ENCODE data around the gene CSH2.
"Not testable (repeated sequence)": the region's sequence is repeated elsewhere in the genome, so short reads cannot be mapped to it uniquely, and the experiment has no call there.

Gene CSH2

DNA sequence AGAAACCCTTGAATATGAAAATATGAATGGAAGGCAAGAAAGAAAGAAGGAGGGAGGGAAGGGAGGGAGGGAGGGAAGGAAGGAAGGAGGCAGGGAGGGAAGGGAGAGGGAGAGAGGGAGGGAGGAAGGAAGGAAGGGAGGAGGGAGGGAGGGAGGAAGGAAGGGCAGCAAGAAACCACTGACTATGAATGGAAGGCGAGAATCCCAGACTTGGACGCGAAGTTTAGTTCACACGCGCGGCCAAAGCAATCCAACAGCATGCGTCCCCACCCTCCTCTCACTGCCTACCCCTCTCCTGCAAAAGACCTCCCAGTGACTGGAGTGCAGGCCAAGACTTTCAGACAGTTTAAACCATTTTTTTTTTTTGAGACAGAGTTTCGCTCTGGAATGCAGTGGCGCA, 23.1 kb downstream of the CSH2 start:
- DNase-seq: no peak

DNA sequence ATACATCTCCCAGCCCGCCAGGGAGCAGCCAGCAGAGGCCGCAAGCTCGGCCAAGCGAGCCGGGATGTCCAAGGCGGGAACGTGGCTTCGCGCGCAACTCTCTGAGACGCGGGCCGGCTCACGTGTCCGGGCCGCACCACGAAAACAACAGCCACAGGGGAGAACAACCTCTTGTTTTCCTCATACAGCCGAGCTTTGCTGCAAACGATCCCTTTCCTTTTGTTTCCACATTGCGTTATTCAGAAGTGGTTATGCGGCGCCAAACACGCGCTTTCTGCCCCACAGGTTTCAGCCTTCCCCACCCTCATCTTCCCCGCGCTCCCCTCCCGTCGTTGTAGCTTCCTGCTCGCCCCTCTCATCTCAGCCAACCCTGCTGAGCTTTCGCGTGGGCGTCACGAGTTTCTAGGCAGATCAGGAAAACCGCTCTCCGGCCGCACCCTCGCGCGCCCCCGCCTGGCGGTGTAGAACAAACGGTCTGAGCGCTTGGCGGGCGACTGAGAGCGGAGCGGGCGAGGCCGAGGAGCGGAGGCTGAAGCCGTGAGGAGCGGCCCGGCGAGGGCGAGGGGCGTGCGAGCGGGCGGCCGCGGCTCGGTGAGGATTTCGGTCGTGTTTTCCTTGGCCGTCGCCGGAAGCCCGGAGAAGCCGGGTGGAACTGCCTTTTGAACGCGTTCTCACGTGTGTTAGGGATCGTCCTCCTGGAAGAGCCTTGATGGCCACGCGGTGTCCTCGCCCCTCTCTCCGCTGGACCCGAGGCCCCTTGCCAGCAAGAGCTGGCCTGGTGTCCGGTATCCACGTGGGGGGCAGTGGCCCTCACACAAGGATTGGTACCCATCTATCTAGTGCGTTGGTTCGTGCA, 24.4 kb downstream of the CSH2 start:
- peak; percentile 97 for DNase-seq

DNA sequence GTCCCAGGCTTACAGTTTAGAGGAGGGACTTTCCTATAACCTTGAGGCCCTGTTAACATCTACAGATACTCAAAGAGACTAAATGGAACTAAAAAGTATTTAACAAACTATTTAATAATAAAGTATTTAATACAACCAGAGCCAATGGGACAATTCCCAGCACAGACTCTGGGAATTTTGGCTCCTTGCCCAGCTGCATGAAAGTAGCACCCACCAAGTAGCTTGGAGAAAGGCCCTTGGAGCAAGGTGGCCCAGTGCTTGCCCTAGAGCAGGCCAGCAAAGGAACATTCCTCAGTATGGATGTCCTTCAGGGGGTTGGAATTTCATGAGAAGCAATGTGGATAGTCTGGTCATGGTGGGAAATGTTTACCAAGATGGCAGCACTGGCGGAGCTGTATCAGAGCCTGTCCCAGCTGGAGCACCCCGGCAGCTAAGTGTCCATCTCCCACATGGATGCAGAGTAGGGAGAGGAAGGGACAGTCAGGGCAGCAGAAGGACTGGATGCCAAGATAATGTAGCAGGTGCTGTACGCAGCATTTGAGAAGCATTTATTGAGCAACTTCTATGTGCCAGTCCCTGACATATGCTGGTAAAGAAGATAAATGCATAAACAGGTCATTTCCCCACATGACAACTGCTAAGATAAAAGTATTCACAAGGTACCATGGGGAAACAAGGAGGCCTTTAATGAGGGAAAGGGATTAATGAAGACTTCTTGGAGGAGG, 25.8 kb downstream of the CSH2 start:
- no peak for DNase-seq

DNA sequence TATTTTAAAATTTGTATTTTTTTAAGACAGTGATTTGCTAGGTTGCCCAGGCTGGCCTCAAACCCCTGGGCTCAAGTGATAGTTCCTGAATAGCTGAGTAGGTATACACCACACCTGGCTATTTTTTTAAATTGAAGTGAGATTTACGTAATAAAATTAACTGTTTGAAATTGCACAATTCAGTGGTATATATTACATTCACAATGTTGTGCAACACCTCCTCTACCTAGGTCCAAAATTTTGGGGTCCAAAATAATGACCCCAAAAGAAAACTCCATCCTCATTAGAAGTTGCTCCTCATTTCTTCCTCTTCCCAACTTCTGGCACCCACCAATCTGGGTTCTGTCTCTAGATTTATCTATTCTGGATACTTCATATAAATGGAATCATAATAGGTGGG, 28.0 kb downstream of the CSH2 start:
- no peak for DNase-seq

DNA sequence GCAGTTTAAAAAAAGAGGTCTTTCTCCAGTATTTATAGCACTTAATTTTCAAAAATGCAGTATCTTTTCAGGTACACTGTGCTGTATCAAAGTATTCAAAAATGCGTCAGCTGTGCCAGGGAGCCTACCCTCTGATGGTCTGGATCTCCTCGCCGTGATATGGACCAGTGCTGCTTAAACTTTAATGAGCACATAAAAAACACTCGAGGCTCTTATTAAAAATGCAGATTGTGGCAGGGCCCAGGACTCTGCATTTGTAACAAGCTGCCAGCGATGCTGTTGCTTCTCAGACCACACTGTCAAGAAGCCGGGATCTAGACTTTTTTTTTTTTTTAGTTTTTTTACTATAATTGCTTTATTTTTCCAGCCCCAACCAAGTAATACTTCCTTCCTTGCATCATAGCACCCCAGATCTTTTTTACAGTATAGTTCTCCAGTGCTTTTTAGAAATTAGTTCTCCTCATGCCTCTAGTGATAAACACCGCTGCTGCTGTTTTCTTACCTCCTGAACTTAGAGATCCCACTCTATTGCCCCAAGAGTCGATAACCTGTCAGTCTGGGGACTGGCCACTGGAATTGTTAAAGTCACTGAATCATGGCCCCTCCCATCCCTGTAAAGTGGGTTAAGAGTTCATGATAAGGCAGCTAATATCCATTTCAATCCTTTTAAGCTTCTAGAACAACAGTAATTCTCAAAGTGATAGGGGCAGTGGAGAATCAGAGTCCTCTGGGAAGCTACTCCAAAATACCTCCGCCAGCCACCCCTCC, 29.4 kb downstream of the CSH2 start:
- no peak for DNase-seq

DNA sequence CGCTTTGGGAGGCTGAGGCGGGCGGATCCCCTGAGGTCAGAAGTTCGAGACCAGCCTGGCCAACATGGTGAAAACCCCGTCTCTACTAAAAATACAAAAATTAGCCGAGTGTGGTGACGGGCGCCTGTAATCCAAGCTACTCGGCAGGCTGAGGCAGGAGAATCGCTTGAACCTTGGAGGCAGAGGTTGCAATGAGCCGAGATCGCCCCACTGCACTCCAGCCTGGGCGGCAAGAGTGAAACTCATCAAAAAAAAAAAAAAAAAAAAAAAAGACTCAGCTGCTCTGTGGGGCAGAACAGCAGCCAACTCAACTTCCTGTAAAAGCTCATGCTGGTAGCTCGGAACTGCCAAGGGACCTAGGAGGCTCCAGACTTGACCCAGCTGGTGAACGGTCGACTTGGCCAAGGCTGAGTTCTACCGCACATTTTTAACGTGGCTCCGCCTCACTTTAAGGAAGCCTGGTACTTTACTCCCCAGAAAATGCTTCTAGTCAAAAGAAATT, 30.0 kb downstream of the CSH2 start:
- not testable (repeated sequence) for DNase-seq

DNA sequence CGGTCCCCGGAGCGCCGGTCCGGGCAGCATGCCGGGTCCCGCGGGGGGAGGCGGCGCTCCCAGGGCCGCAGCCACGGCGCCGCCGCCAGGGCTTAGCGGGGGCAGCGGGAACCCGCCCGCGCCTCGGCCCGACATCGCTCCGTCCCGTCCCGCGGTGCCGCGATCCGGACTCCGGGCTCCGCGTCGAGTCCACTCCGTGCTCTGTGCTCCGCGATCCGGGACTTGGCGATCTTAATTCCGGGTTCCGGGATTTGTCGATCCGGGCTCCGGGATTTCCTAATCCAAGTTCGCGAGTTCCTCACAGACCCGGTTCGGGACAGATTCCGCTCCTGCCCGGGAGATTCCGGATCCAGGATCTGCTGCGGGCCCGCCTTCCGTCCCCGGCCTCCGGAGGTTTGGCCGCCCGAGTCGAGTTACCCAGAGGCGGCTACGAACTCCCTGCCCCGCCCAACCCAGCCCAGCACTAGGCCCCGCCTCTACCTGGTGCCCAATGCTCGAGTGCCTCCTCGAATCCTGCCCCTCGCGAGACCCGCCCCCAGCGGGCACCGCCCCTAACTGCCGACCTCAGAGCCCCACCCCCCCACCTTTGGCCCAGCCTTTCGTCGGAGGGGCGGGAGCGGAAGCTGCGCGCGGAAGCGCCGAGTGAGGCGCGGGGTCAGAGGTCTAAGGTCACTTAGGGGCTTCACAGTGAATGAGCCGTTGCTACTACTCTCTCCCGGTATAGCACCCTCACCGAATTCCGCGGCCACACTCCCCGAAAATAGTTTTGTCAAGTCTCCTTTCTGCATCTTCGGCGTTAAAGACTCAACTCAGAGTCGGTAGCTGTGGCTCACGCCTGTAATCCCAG, 30.7 kb downstream of the CSH2 start, which contains the start of gene SMARCD2:
SMARCD2 (minus strand) TSS at position 146 of the 847 bp plus-strand sequence; CDS start at position 135, 11 bp downstream.
- peak; percentile 99 for DNase-seq

DNA sequence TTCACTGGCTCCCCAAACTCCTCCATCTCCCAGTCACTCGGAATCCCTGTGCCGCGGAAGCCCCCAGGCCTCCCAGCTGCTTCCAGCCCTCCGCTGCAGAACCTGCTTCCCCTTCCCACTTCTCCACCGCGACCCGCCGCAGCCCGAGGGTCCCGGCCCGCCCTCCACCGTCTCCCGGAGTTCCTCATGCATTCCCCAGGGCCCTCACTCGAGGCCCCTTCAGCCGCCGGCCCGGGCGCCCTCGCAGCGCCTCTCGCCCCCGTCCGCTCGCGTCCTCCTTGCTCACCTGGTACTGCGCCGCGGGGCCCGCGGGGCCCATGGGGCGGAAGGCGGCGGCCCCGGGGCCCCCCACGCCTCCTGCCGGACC, 31.3 kb downstream of the CSH2 start:
- DNase-seq: peak; percentile 44

DNA sequence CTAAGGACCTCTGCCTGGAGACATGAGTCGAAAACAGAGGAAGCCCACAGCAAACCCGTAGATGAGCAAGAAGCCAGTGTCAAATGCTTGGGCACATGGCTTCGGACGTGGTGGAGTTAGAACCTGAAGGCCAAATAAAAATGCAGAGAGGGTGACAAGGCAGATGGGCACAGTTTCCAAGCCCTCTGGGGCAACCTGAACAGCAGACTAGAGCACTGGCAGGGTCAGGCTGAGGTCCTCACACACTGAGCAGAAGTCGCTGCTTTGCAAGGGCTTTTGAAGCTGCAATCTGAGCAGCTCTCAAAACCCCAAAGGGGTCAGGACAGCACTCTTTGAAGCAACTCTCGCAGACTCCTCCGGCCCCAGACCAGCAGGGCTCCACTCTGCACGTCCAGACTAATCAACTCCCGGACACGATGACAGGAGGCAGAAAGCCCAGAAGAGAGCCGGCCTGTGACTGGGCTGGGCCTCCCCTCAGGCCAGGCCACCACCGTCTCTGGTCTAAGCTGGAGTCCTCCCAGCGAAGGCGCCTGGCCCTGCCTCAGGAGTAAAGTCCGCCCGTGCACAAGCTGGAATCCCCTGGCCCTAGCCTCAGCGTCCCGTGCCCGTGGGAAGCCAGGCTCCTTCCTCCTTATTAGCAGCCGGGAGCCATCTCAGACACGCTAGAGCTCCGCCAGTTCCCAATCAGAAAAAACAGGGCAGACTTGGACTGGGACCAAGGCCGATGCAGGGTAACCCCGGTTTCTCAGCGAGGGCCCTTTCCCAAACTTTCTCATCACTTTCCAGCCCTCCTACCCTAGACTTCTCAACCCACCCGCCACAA, 31.9 kb downstream of the CSH2 start:
- no peak for DNase-seq

DNA sequence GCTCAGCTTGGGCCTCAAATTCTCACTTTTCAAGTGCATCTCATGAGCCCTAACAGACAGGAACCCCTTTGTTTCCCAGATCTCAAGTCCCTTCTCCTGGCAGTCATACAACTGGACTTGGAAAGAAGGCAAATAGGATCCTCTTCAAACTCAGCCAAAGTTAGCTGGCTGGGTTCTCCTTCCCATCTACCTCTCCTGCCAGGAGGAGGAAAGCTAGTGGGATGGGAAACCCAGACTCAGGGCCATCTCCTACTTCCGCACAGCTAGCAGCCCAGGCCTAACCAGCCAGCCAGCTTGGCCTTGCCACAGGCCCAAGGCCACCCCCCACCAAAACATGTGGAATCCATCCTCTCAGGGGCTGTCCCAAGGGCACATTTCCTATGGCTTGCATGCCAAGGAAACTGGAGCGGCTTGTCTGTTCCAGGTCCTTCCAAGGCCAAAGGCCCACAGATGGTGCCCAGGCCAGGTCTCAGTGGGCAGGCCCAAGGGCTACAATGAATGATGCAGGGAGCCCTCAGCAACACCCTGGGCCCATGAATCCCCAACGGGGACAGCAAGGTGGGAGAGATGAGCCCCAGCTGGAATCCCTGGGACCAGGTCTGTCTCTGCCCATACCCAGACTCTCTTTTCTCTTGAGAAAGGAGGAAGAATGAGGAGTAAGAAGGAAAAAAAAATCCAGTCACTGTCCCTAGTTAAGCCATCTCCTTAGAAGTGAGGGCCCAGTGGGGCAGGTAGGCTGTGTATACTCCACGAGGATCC, 32.7 kb downstream of the CSH2 start:
- DNase-seq: no peak

DNA sequence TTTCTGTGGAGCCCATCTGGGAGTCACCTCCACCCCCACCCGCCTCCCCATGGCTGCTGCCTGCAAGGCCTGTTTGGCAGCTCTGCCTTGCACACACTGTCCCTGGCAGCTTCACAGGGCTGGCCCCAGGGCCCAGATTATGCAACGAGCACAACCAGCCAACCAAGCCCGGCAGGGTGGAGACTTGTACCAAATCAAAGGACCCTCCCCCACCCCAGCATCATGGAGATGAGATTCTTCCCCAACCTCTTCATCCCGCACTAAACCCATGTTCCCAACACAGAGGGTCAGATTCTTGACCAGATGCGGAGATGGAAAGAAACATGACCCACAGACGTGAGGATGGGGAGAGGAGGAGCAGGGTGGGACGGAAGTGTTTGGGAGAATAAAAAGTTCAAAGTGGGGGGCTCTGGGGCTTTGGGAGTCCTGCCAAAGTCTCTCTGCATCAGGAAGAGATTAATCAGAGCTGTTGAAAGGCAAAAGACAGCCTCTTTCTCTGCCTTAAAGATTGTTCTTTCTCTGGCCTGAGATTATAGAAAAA, 34.8 kb downstream of the CSH2 start:
- no peak for DNase-seq

DNA sequence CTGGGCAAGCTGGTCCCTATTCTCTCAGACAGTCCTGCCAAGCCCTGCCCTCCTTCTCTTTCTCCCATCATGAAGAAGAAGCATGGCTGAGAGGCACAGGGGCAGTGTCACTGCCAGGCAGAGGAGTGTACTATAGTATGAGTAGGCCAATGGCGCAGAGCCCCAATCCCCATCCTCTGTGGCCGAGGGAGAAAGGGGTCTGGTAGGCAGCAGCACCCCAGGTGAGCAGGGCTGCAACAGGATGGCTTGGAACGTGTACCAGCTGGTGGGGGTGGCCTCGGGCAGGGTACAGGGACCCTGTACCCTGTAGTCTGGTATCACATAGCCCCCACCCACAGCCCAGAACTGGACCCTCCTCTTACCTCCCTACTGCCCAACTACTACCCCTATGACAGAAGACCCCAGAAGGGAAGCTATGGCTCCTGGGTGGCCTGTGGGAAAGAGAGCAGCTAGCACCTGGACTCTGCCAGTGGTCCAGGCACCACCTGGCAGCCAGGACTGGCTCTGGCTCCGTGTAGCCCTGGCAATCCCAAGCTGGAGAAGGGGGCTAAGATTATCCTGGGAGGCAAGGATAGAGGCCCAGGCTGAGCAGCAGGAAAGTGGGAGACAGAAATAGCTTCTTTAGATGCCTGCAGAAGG, 35.4 kb downstream of the CSH2 start:
- DNase-seq: no peak

DNA sequence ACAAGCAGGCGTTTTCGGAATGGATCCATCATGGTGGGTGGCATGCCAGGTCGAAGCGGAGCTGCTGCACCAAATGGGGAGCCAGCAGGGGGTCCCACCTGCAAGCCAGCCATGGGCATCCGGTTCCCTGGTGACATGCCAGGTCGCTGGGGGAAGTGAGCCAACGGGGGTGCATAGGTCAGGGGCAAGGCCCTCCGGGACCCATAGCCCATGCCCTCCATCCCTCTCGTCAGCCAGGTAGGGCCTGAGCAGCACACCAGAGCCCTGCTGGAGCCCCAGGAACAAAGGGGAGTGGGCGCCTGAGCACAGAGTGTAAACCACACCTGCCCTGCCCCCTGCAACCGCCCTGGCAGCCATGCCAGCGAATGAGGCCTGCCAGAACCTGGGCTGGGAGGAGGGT, 36.0 kb downstream of the CSH2 start:
- no peak for DNase-seq

DNA sequence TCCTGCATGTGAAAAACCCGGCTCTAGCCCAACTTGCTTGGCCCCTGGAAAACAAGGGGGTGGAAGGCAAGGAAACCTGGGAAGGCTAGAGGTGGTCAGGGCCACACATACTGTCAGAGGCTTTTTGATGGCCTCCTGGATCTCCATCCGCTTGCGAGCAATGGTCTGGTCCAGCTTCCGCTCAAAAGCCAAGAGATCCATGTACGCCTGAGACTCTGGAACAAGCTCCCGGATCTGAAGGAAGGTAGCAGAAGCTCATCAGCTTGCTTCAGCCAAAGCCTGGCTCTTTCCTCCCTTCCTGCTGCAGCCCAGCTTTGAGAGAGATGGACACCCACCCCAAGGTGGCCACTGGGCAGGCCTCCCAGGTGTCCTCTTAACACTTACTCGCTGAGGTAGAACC, 36.7 kb downstream of the CSH2 start:
- DNase-seq: no peak

DNA sequence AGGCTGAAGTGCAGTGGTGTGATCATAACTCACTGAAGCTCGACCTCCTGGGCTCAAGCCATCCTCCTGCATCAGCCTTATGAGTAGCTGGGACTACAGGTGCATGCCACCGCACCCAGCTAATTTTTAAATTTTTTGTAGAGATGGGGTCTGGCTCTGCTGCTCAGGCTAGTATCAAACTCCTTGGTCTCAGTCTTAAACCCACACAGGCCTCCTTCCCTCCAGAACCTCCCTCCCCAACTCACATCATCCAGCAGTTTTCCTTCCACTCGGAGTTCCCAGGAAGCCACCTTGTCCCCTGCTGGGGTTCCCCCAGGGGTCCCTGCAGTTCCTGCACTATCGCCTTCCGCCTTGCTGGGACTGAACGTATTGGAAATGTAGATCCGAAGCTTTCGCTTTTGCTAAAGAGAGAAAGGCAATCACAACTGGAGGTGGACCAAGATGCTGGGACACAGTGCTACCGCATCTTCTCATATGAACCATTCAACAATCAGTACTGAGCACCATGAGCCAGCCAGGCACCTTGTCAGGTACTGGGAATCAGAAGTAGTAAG, 38.2 kb downstream of the CSH2 start:
- DNase-seq: no peak

DNA sequence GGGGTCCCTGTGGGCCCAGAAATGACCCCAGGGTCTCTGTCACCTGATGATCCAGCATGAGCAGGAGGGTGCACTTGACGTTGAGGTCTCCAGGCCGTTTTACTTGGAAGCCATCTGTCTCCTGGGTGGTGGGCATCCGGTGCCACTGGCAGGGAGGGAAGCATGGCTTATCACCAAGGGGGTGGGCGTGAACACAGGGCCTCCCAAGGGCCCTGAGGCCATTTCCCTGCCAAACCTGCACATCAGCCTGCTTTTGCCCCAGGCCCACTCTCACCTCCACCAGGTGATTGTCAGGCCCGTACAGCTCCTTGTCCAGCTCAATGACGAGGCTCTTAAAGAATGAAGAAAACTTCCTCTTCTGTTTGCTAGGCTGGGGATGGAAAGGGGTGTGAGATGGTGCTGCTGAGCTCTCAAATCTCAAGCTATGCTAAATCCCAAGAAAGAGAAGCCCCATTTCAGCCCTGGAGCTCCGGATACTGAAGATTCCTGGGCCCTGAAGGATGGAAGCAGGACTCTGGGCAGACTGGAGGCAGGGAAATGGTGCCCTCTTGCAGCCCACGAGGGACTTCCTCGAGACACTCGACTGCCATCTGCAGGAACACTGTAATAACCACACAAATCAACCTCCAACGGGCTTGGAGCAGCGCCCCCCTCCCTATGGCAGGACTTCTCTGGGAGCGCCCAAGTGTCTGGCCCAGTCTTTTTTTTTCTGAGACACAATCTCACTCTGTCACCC, 38.9 kb downstream of the CSH2 start:
- peak; percentile 32 for DNase-seq

DNA sequence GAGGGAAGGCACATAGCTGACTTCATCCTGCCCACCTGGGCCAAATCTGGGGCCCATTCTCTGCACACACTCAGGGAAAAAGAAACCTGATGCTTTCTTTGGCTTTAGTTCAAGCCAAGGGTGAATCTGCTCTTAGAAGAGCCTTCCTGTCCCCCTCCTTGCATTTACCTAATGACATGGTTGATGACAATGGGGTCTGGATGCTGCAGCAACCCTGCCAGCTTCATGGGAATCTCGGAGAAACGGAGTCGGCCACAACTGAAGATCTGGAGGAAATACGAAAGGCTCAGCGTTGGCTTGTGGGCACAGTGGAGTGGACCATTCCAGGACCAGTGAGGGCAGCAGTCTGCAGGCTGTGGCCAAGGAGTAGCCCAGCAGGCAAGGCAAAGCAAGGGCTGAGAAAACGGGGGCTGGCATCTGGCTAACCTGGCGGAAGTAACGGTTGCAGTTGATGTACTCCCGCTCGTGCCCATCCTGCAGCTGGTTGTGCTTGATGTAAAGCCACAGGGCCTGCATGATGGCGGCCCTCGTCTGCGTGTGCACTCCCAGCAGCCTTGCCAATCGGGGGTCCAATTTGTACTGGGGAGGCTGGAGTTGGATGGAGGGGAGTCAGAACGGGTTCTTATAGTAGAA, 39.6 kb downstream of the CSH2 start:
- DNase-seq: no peak

DNA sequence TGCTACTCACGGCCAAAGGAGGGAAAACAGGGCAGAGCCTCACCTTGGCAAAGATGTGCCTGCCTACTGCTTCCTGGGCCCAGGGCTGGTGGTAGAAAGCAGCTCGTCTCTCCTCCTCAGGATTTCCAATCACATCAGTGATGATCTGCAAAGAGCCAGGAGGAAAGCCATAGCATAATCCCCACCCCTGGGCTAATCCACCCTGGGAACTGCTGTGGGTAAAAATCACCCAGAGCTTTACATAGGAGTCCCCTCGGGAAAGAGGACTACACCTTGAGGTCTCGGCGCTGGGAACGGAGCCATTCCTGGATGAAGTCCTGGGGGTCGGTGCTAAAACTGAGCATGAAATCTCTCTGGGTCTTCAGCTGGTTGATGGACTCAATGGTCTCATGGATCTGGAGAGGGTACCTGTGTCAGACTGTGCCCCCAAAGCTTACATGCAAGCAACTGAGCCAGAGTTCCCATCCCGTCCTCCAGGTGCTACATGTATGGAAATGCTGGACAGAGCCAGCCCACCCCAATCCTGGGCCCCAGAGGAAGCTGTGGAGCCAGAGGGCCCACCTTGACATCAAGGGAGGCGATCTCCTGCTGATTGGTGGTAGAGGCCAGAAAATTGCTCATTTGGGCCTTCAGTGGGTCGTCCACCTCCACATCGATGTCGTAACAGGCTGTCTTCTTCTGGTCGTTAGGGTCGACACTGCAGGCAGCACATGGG, 40.3 kb downstream of the CSH2 start:
- no peak for DNase-seq

Measured in stimulated activated CD4-positive, alpha-beta T cell treated with anti-CD3 and anti-CD28 coated beads, Interleukin-12 subunit alpha, Interleukin-12 subunit beta, amount 100 ng/mL, for 4 hours (primary cell).